ENCODE data around the gene CDK5RAP3.

The CDK5RAP3 gene

DNA sequence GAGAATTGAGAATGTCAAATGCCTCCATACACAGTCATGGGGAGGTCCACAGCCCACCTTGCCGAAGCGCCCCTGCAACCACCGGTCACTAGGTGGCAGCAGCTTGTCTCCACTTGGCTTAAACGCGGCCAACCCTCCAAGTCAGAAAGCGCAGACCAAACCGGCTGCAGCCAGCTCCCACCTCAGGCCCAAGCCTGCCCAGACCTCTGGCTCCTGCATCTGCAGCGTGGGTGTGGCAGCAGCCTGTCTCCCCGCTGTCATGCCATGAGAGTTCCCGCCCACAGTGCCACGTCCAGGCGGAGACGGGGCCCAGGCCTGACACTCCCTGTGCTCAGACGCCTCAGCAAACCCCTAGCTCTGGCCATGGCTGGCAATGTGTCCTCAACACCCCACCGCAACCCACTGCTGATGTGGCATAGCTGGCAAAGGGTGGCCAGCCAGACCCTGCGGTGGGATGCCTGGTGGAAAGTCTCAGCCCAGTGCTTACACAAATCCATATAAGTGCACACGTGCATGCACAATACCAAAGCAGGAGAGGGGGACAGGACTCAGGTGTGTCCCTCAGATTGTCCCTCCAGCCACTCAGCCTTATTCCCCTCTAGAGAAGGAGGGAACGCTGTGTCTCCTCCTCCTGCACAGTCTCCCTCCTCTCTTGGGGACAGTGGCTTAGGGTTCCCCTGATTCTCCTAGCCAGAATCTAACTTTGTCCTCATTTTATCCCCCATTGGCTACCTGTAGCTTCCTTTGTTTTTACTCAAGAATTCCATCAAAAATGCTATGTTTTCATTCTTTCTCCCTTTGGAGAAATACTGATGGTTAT is 55.8 kb downstream of the CDK5RAP3 start:
- no peaks in the 10 kb centered on the region for H3K79me2 ChIP-seq (ENCODE audit: control insufficient read depth, insufficient read depth, low read length)
- no peak overlapping the region for H3K4me3 ChIP-seq (ENCODE audit: low read length)
- no peak overlapping the region for H3K18ac ChIP-seq (ENCODE audit: low read length)
- H3K9ac ChIP-seq (ENCODE audit: low read length) = no peak overlapping the region
- peak; percentile 95 for DNase-seq
- no peak overlapping the region for H2BK120ac ChIP-seq (ENCODE audit: low read depth, low read length)
- peaks cover 2% of the 10 kb centered on the region for H3K4me1 ChIP-seq (ENCODE audit: control insufficient read depth, low read depth, low read length)
- no CpG with 5 or more reads among the region's 18 CpGs for WGBS (ENCODE audit: extremely low coverage, insufficient coverage, low lambda C conversion rate)
- no peak overlapping the region for H3K4me2 ChIP-seq (ENCODE audit: low read length)
- no peak overlapping the region for H3K27ac ChIP-seq (ENCODE audit: low read depth, low read length)
- no peak overlapping the region for H3K23ac ChIP-seq (ENCODE audit: low read length)
- no peaks in the 10 kb centered on the region for H3K36me3 ChIP-seq (ENCODE audit: control insufficient read depth, insufficient read depth, low read length)
- no peak overlapping the region for H4K8ac ChIP-seq (ENCODE audit: low read depth, low read length)
- H2AK5ac ChIP-seq (ENCODE audit: low read length) = no peak overlapping the region
- H3K56ac ChIP-seq (ENCODE audit: low read length) = peak overlapping the region; percentile 49
- no peak overlapping the region for H2BK5ac ChIP-seq (ENCODE audit: low read length)
- no peak overlapping the region for H2BK15ac ChIP-seq (replicated peaks; ENCODE audit: low read depth)
- H3K79me1 ChIP-seq (ENCODE audit: low read length) = no peaks in the 10 kb centered on the region
- no peak overlapping the region for H3K4ac ChIP-seq (ENCODE audit: low read depth, low read length)
- no peak overlapping the region for H4K5ac ChIP-seq (ENCODE audit: low read length)
- H3K27me3 ChIP-seq (ENCODE audit: insufficient read depth, low read length, poor library complexity) = no peaks in the 10 kb centered on the region

DNA sequence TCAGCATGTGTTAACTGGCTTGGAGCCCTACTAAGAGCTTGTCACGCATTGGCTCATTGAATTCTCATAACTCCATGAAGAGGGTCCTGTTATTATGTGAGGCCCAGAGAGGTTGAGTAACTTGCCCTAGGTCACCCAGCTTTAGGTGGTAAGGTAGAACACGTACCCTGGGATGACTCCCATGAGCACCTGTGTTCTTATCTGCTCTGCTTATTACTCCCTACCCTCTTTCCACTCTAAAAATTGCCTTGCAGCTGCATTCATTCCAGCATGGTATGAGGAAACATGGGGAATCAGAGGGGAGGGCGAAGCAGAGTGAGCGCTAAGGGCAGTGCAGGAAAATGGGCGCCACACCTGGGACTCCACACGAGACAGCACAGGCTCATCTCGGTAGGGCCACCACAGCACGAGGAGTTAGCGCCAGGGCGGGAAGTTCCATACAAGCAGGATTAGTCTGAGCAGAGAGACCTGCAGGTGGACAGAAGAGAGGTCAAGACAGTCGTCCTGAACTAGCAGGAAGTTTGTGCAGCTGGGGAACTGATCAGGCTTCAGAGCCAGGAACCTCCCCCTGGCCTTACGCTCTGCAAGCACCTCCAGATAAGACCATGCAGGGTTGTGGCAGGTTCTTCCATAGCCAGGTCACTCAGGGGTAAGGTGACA is 56.5 kb downstream of the CDK5RAP3 start:
- Histone ChIP-seq H3K9ac (ENCODE audit: low read length) (no peak overlapping the region), H3K4me2 (ENCODE audit: low read length) (no peak overlapping the region), H2BK5ac (ENCODE audit: low read length) (no peak overlapping the region), H3K79me2 (ENCODE audit: control insufficient read depth, insufficient read depth, low read length) (no peaks in the 10 kb centered on the region), H3K18ac (ENCODE audit: low read length) (no peak overlapping the region), H3K23ac (ENCODE audit: low read length) (no peak overlapping the region), H2AK5ac (ENCODE audit: low read length) (no peak overlapping the region), H3K36me3 (ENCODE audit: control insufficient read depth, insufficient read depth, low read length) (no peaks in the 10 kb centered on the region), H2BK15ac (replicated peaks; ENCODE audit: low read depth) (no peak overlapping the region), H4K5ac (ENCODE audit: low read length) (no peak overlapping the region), H3K79me1 (ENCODE audit: low read length) (no peaks in the 10 kb centered on the region), H3K27me3 (ENCODE audit: insufficient read depth, low read length, poor library complexity) (no peaks in the 10 kb centered on the region), H3K4me3 (ENCODE audit: low read length) (no peak overlapping the region), H3K56ac (ENCODE audit: low read length) (no peak overlapping the region), H2BK120ac (ENCODE audit: low read depth, low read length) (no peak overlapping the region), H3K4me1 (ENCODE audit: control insufficient read depth, low read depth, low read length) (peaks cover 2% of the 10 kb centered on the region), H4K8ac (ENCODE audit: low read depth, low read length) (no peak overlapping the region), H3K4ac (ENCODE audit: low read depth, low read length) (no peak overlapping the region), H3K27ac (ENCODE audit: low read depth, low read length) (no peak overlapping the region)
- WGBS (ENCODE audit: extremely low coverage, insufficient coverage, low lambda C conversion rate) = no CpG with 5 or more reads among the region's 12 CpGs
- no peak for DNase-seq

DNA sequence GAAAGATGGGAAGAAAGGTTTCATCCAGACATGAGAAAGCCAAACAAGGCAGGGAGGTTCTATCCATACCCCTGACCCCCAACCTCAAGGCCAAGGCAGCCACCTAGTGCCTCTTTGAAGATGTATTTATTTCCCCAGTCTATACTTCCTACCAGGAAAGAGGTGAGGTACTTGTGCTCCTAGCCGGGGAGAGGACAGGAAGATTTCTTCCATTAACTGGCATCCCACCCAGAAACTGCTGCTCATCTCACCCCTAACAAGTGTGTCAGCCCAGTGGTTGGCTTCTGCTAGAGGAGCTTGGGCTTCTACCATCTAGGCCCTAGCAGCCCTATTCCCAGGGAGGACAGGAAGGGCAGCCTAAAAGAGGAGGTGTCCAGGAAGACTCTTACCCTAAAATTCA is 57.8 kb downstream of the CDK5RAP3 start:
- no peak overlapping the region for H3K23ac ChIP-seq (ENCODE audit: low read length)
- WGBS (ENCODE audit: extremely low coverage, insufficient coverage, low lambda C conversion rate) = no CpG with 5 or more reads among the region's 1 CpG
- no peak overlapping the region for H2BK120ac ChIP-seq (ENCODE audit: low read depth, low read length)
- no peak overlapping the region for H4K8ac ChIP-seq (ENCODE audit: low read depth, low read length)
- DNase-seq = no peak
- H3K27ac ChIP-seq (ENCODE audit: low read depth, low read length) = no peak overlapping the region
- H2BK5ac ChIP-seq (ENCODE audit: low read length) = no peak overlapping the region
- no peak overlapping the region for H3K9ac ChIP-seq (ENCODE audit: low read length)
- H3K56ac ChIP-seq (ENCODE audit: low read length) = no peak overlapping the region
- no peaks in the 10 kb centered on the region for H3K36me3 ChIP-seq (ENCODE audit: control insufficient read depth, insufficient read depth, low read length)
- no peaks in the 10 kb centered on the region for H3K79me1 ChIP-seq (ENCODE audit: low read length)
- peaks cover 2% of the 10 kb centered on the region for H3K4me1 ChIP-seq (ENCODE audit: control insufficient read depth, low read depth, low read length)
- no peaks in the 10 kb centered on the region for H3K79me2 ChIP-seq (ENCODE audit: control insufficient read depth, insufficient read depth, low read length)
- no peak overlapping the region for H3K4ac ChIP-seq (ENCODE audit: low read depth, low read length)
- no peak overlapping the region for H4K5ac ChIP-seq (ENCODE audit: low read length)
- no peaks in the 10 kb centered on the region for H3K27me3 ChIP-seq (ENCODE audit: insufficient read depth, low read length, poor library complexity)
- no peak overlapping the region for H2BK15ac ChIP-seq (replicated peaks; ENCODE audit: low read depth)
- H3K18ac ChIP-seq (ENCODE audit: low read length) = no peak overlapping the region
- no peak overlapping the region for H3K4me2 ChIP-seq (ENCODE audit: low read length)
- H3K4me3 ChIP-seq (ENCODE audit: low read length) = no peak overlapping the region
- no peak overlapping the region for H2AK5ac ChIP-seq (ENCODE audit: low read length)

DNA sequence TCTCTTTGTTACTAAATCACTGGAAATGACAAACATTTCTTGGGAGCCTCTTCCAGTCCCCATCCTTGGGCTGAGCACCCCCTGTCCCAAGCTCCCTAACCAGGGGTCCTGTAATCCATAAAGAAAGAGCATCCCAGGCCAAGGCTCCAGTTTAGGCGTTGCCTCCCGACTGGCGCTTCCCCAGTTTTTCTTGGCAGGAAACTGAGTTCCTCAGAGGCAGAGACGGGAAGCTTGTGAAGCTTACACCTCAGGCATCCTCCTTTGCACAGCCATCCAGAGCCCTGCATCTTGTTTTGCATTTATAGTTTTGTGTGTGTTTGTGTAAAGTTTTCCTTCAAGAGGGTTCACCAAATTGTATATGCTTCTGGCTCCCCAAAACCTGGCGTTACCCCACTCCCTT is 59.6 kb downstream of the CDK5RAP3 start:
- DNase-seq = no peak
- H4K5ac ChIP-seq (ENCODE audit: low read length) = no peak overlapping the region
- WGBS (ENCODE audit: extremely low coverage, insufficient coverage, low lambda C conversion rate) = no CpG with 5 or more reads among the region's 5 CpGs
- H3K79me2 ChIP-seq (ENCODE audit: control insufficient read depth, insufficient read depth, low read length) = no peaks in the 10 kb centered on the region
- H3K4me2 ChIP-seq (ENCODE audit: low read length) = no peak overlapping the region
- H2BK5ac ChIP-seq (ENCODE audit: low read length) = no peak overlapping the region
- no peak overlapping the region for H3K9ac ChIP-seq (ENCODE audit: low read length)
- no peak overlapping the region for H2BK15ac ChIP-seq (replicated peaks; ENCODE audit: low read depth)
- no peak overlapping the region for H3K4ac ChIP-seq (ENCODE audit: low read depth, low read length)
- no peaks in the 10 kb centered on the region for H3K79me1 ChIP-seq (ENCODE audit: low read length)
- H3K27ac ChIP-seq (ENCODE audit: low read depth, low read length) = no peak overlapping the region
- no peaks in the 10 kb centered on the region for H3K27me3 ChIP-seq (ENCODE audit: insufficient read depth, low read length, poor library complexity)
- H4K8ac ChIP-seq (ENCODE audit: low read depth, low read length) = no peak overlapping the region
- H3K18ac ChIP-seq (ENCODE audit: low read length) = no peak overlapping the region
- no peak overlapping the region for H2AK5ac ChIP-seq (ENCODE audit: low read length)
- no peak overlapping the region for H2BK120ac ChIP-seq (ENCODE audit: low read depth, low read length)
- no peaks in the 10 kb centered on the region for H3K36me3 ChIP-seq (ENCODE audit: control insufficient read depth, insufficient read depth, low read length)
- no peak overlapping the region for H3K23ac ChIP-seq (ENCODE audit: low read length)
- H3K4me1 ChIP-seq (ENCODE audit: control insufficient read depth, low read depth, low read length) = peaks cover 2% of the 10 kb centered on the region
- no peak overlapping the region for H3K4me3 ChIP-seq (ENCODE audit: low read length)
- no peak overlapping the region for H3K56ac ChIP-seq (ENCODE audit: low read length)

All from mesendoderm (in vitro differentiated cells).